ENCODE results near the gene BICRAL. TPM values are rescaled to one million over a fixed set of nuclear protein-coding genes. Genes with fewer than 3 reads are reported as not detected.
"Not testable (repeated sequence)": the region's sequence is repeated elsewhere in the genome, so short reads cannot be mapped to it uniquely, and the experiment has no call there.

The BICRAL gene
- total RNA-seq, 2 donors from 2014 or later, result 9.6 to 14.1 TPM

GRCh38 chr6:42813074-42813645 lies 31.3 kb downstream of the BICRAL start:
- no peak for TF ChIP-seq CTCF (IDR thresholded peaks at IDR 0.05)
- Histone ChIP-seq H3K36me3 (no peaks in the 10 kb centered on the region), H3K4me3 (no peak overlapping the region), H3K9me3 (no peaks in the 10 kb centered on the region), H3K27ac (no peak overlapping the region), H3K4me1 (peaks cover 0 to 8% of the 10 kb centered on the region in 2 donors), H3K27me3 (no peaks in the 10 kb centered on the region)
- no peak for DNase-seq (ENCODE audit: low spot score)

- no peak overlapping the region for H3K4me3 ChIP-seq
- H3K4me1 ChIP-seq, result peaks cover 0 to 2% of the 10 kb centered on the region in 2 donors
- no peak overlapping the region for H3K27ac ChIP-seq
- H3K36me3 ChIP-seq, result no peaks in the 10 kb centered on the region
- H3K27me3 ChIP-seq, result no peaks in the 10 kb centered on the region
- DNase-seq (ENCODE audit: low spot score), result no peak
- no peaks in the 10 kb centered on the region for H3K9me3 ChIP-seq
- TF ChIP-seq CTCF (IDR thresholded peaks at IDR 0.05), result no peak
These were observed 32.1 kb downstream of the BICRAL start for GRCh38 chr6:42813906-42814444.

- H3K27me3 ChIP-seq; H3K9me3 ChIP-seq; DNase-seq (ENCODE audit: low spot score); H3K4me3 ChIP-seq; H3K36me3 ChIP-seq; H3K27ac ChIP-seq: not testable (repeated sequence)
- peaks cover under 1 to 12% of the 10 kb centered on the region in 2 donors for H3K4me1 ChIP-seq
These were observed 33.9 kb downstream of the BICRAL start for GRCh38 chr6:42815726-42816125.

GRCh38 chr6:42817907-42818306 lies 36.1 kb downstream of the BICRAL start:
- Histone ChIP-seq H3K36me3 (peaks cover 6% of the 10 kb centered on the region), H3K27me3 (no peaks in the 10 kb centered on the region), H3K9me3 (no peaks in the 10 kb centered on the region), H3K4me1 (peaks cover 5 to 23% of the 10 kb centered on the region in 2 donors), H3K4me3 (no peak overlapping the region), H3K27ac (no peak overlapping the region)
- TF ChIP-seq CTCF (IDR thresholded peaks at IDR 0.05), result no peak
- DNase-seq (ENCODE audit: low spot score), result no peak

GRCh38 chr6:42818416-42818815 lies 36.6 kb downstream of the BICRAL start:
- H3K4me1 ChIP-seq, result peaks cover 5 to 23% of the 10 kb centered on the region in 2 donors
- H3K27me3 ChIP-seq, result no peaks in the 10 kb centered on the region
- no peaks in the 10 kb centered on the region for H3K9me3 ChIP-seq
- H3K27ac ChIP-seq, result no peak overlapping the region
- TF ChIP-seq CTCF (IDR thresholded peaks at IDR 0.05), result no peak
- no peak overlapping the region for H3K4me3 ChIP-seq
- peaks cover 11% of the 10 kb centered on the region for H3K36me3 ChIP-seq
- no peak for DNase-seq (ENCODE audit: low spot score)

GRCh38 chr6:42818878-42819277 lies 37.0 kb downstream of the BICRAL start:
- H3K27me3 ChIP-seq, result no peaks in the 10 kb centered on the region
- DNase-seq (ENCODE audit: low spot score), result no peak
- H3K36me3 ChIP-seq, result peaks cover 16% of the 10 kb centered on the region
- H3K27ac ChIP-seq, result no peak overlapping the region
- H3K9me3 ChIP-seq, result no peaks in the 10 kb centered on the region
- TF ChIP-seq CTCF (IDR thresholded peaks at IDR 0.05), result no peak
- peaks cover 5 to 23% of the 10 kb centered on the region in 2 donors for H3K4me1 ChIP-seq
- H3K4me3 ChIP-seq, result no peak overlapping the region

Data from right atrium auricular region (tissue), 2 donors.